NCI-H82 treated with DMSO at 0.1 percent for 48 hours (cell line): ENCODE measurements around the gene NR6A1.
"Not testable (repeated sequence)": the region's sequence is repeated elsewhere in the genome, so short reads cannot be mapped to it uniquely, and the experiment has no call there.

ENCODE experiments used
- DNase-seq: peaks from one replicate; lab custom pipeline; 2025; ENCODE audit not compliant: unreplicated experiment; lab: John Stamatoyannopoulos, UW

Gene NR6A1

GRCh38 chr9:124761710-124762109 lies 9.4 kb downstream of the NR6A1 start:
- DNase-seq = no peak

GRCh38 chr9:124761196-124761595 lies 9.9 kb downstream of the NR6A1 start:
- no peak for DNase-seq

- DNase-seq = no peak
These were observed 10.4 kb downstream of the NR6A1 start for GRCh38 chr9:124760719-124761118.

GRCh38 chr9:124759327-124759726 lies 11.8 kb downstream of the NR6A1 start:
- no peak for DNase-seq

- DNase-seq = no peak
These were observed 12.4 kb downstream of the NR6A1 start for GRCh38 chr9:124758691-124759090.

GRCh38 chr9:124758061-124758460 lies 13.1 kb downstream of the NR6A1 start:
- DNase-seq = no peak

GRCh38 chr9:124757616-124758015 lies 13.5 kb downstream of the NR6A1 start:
- DNase-seq = no peak

- DNase-seq = no peak
These were observed 15.1 kb downstream of the NR6A1 start for GRCh38 chr9:124756011-124756410.

- DNase-seq = no peak
These were observed 16.1 kb downstream of the NR6A1 start for GRCh38 chr9:124755061-124755460.

GRCh38 chr9:124754289-124754688 lies 16.8 kb downstream of the NR6A1 start:
- DNase-seq = no peak

- no peak for DNase-seq
These were observed 18.1 kb downstream of the NR6A1 start for GRCh38 chr9:124752967-124753366.

- no peak for DNase-seq
These were observed 21.3 kb downstream of the NR6A1 start for GRCh38 chr9:124749781-124750180.

- DNase-seq = no peak
These were observed 21.8 kb downstream of the NR6A1 start for GRCh38 chr9:124749284-124749683.

GRCh38 chr9:124747065-124747464 lies 24.0 kb downstream of the NR6A1 start:
- DNase-seq = no peak

GRCh38 chr9:124743686-124744348 lies 27.3 kb downstream of the NR6A1 start:
- no peak for DNase-seq

GRCh38 chr9:124742940-124743339 lies 28.2 kb downstream of the NR6A1 start:
- no peak for DNase-seq

GRCh38 chr9:124741662-124742061 lies 29.4 kb downstream of the NR6A1 start:
- DNase-seq = no peak

- DNase-seq = no peak
These were observed 30.0 kb downstream of the NR6A1 start for GRCh38 chr9:124741149-124741548.

GRCh38 chr9:124739360-124739759 lies 31.8 kb downstream of the NR6A1 start:
- DNase-seq = no peak

GRCh38 chr9:124738075-124738474 lies 33.0 kb downstream of the NR6A1 start:
- not testable (repeated sequence) for DNase-seq

GRCh38 chr9:124735121-124735520 lies 36.0 kb downstream of the NR6A1 start:
- DNase-seq = no peak

- DNase-seq = not testable (repeated sequence)
These were observed 36.4 kb downstream of the NR6A1 start for GRCh38 chr9:124734741-124735083.

GRCh38 chr9:124733964-124734740 lies 37.0 kb downstream of the NR6A1 start:
- no peak for DNase-seq
